GM12865 (cell line): ENCODE results near the gene ANKRD44.

ENCODE experiments used
- DNase-seq: peaks from one replicate; pipeline ENCODE4 v3.0.0; 2010; ENCODE audit warnings: low read depth
- H3K4me3 ChIP-seq: 2 replicates; pipeline ENCODE4 v1.5.1; 2011; ENCODE audit warnings: mild to moderate bottlenecking, low read depth, low read length, control low read depth
- CTCF ChIP-seq: IDR thresholded peaks from 2 replicates; pipeline ENCODE4 v1.5.1; 2011; ENCODE audit warnings: low read length, control low read depth, low read depth, inconsistent platforms; ENCODE audit not compliant: insufficient read depth; ENCODE audit errors: missing control alignments

Gene ANKRD44

DNA sequence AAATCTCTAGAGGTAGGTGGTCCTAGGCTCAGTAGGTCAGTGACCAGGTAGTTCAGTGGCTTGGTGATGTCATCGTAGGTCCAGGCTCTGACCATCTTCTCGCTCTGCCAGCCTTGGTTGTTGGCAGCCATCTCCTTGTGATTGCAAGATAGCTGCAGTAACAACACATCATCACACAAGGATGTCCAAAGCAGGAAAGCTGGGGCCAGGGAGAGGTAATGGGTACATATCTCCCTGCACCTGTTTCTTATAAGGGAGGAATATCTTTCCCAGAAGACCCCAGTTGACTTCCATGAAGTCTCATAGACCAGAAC lies 60.5 kb downstream of the ANKRD44 start:
- DNase-seq: no peak
- no peak for TF ChIP-seq CTCF
- no peak overlapping the region for H3K4me3 ChIP-seq

- no peak for TF ChIP-seq CTCF
- no peak for DNase-seq
- H3K4me3 ChIP-seq: no peak overlapping the region; the same call in 1 of the 2 replicates
These were observed 61.0 kb downstream of the ANKRD44 start for GRCh38 chr2:197249381-197250083.

DNA sequence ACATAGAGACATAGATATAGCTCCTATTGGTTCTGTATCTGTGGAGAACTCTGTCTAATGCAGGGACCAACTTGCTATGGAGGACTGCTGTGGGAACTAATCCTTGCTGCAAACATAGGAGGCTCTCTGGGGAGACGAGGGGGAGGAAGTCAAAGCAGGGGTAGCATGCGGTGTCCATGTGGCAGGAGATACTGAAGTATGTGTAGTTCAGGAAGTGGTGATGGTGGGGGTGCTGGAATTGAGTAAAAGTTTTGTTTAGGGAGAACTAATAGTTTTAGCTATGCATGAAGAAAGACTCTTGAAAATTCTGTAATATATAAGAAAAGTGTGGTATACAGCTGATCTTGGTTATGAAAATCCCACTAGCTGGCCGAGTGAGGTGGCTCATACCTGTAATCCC lies 62.0 kb downstream of the ANKRD44 start:
- H3K4me3 ChIP-seq: no peak overlapping the region
- peak; percentile 68 for DNase-seq
- TF ChIP-seq CTCF: no peak

DNA sequence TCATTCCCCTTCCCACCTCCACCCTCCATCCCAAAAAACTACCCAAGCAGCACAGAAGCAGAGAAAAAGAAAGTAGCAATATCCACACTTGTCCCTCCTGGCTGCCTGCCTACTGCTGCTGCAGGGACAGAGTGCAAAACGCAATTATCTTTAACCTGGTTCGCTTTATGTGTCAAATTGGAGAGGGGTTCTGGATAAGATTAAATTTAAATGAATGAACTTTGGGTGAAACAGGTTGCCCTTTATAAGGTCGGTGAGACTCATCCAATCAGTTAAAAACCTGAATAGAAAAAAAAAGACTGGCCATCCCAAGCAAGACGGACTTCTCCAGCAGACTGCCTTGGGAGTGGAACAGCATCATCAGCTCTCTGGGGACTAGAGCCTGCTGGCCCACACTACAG lies 62.6 kb downstream of the ANKRD44 start:
- no peak for TF ChIP-seq CTCF
- H3K4me3 ChIP-seq: no peak overlapping the region
- no peak for DNase-seq

GRCh38 chr2:197247083-197247482 lies 63.5 kb downstream of the ANKRD44 start:
- TF ChIP-seq CTCF: no peak
- no peak overlapping the region for H3K4me3 ChIP-seq
- no peak for DNase-seq

GRCh38 chr2:197245829-197246804 lies 64.5 kb downstream of the ANKRD44 start:
- no peak for DNase-seq
- no peak for TF ChIP-seq CTCF
- no peak overlapping the region for H3K4me3 ChIP-seq
